Mesothelial cell of epicardium (in vitro differentiated cells): ENCODE results near the gene SPSB2. TPM values are rescaled to one million over a fixed set of nuclear protein-coding genes. Genes with fewer than 3 reads are reported as not detected.
A peak's percentile ranks its signal among the peaks of the same experiment; 100 is the strongest.

Experiments used
- DNase-seq, 2 experiments: peaks; one replicate each; pipeline ENCODE4 v3.0.0; 2021; ENCODE audit warnings: low spot score in 2 of 2; ENCODE audit not compliant: unreplicated experiment in 2 of 2
- H3K27ac Mint-ChIP-seq: 2 replicates; pipeline ENCODE4 v1.8.0; 2021; ENCODE audit warnings: mixed read lengths
- H3K27me3 Mint-ChIP-seq: 2 replicates; pipeline ENCODE4 v1.8.0; 2021; ENCODE audit warnings: low read depth, mixed read lengths
- H3K36me3 Mint-ChIP-seq: 2 replicates; pipeline ENCODE4 v1.8.0; 2021; ENCODE audit warnings: mixed read lengths
- H3K4me1 Mint-ChIP-seq: 2 replicates; pipeline ENCODE4 v1.8.0; 2021; ENCODE audit warnings: mixed read lengths
- H3K4me3 Mint-ChIP-seq: 2 replicates; pipeline ENCODE4 v1.8.0; 2021; ENCODE audit warnings: mild to moderate bottlenecking, moderate library complexity, mixed read lengths
- H3K9me3 Mint-ChIP-seq: 2 replicates; pipeline ENCODE4 v1.8.0; 2021; ENCODE audit warnings: mixed read lengths
- total RNA-seq: library from RNA; stranded (reverse); gene quantifications from 3 replicates; pipeline ENCODE4 v1.2.1, GENCODE V29; 2021
- TF ChIP-seq, protein P1 (sequence below): fragments of 200-600 bp; sonication (generic); IDR thresholded peaks from one replicate; pipeline ENCODE4 v1.5.0; 2021; ENCODE audit warnings: antibody characterized with exemption; ENCODE audit not compliant: unreplicated experiment

SPSB2 gene
- total RNA-seq, 1 donor from 2014 or later: 2.9 TPM

DNA sequence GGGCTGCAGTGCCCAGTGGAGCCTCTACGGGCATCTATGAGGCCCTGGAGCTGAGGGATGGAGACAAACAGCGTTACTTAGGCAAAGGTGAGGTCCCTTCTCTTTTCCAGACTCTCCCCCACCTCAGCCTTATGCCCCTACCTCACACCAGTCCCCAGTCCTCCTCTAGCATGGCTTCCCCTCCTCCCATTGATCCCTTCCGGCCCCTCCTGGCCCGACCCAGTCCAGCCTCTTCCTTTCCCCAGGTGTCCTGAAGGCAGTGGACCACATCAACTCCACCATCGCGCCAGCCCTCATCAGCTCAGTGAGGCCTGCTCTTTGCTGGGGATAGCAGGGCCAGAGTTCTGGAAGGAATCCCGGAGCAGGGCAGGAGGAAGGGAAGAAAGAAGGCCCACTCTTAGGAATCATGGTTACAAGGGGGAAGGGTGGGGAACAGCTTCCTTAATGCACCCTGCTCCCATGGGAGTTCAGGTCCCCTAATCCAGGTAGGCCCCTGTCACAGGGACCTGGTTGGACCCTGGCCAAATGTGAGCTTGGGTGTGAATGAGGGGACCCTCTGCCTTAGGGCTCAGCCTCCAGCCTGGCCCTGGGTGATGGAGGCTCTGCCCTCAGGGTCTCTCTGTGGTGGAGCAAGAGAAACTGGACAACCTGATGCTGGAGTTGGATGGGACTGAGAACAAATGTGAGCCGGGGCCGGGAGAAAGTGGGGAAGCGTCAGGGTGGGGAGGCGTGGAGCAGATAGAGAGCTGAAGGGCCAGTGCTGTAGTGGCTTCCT, 43.5 kb upstream of the SPSB2 start:
- Mint-ChIP-seq H3K27ac (no peak overlapping the region), H3K4me3 (no peak overlapping the region), H3K4me1 (peaks cover 20% of the 10 kb centered on the region), H3K27me3 (peaks cover 46% of the 10 kb centered on the region), H3K36me3 (peaks cover 6% of the 10 kb centered on the region), H3K9me3 (no peaks in the 10 kb centered on the region)
- TF ChIP-seq, protein P1, sequence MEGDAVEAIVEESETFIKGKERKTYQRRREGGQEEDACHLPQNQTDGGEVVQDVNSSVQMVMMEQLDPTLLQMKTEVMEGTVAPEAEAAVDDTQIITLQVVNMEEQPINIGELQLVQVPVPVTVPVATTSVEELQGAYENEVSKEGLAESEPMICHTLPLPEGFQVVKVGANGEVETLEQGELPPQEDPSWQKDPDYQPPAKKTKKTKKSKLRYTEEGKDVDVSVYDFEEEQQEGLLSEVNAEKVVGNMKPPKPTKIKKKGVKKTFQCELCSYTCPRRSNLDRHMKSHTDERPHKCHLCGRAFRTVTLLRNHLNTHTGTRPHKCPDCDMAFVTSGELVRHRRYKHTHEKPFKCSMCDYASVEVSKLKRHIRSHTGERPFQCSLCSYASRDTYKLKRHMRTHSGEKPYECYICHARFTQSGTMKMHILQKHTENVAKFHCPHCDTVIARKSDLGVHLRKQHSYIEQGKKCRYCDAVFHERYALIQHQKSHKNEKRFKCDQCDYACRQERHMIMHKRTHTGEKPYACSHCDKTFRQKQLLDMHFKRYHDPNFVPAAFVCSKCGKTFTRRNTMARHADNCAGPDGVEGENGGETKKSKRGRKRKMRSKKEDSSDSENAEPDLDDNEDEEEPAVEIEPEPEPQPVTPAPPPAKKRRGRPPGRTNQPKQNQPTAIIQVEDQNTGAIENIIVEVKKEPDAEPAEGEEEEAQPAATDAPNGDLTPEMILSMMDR: no peak
- no peak for DNase-seq

DNA sequence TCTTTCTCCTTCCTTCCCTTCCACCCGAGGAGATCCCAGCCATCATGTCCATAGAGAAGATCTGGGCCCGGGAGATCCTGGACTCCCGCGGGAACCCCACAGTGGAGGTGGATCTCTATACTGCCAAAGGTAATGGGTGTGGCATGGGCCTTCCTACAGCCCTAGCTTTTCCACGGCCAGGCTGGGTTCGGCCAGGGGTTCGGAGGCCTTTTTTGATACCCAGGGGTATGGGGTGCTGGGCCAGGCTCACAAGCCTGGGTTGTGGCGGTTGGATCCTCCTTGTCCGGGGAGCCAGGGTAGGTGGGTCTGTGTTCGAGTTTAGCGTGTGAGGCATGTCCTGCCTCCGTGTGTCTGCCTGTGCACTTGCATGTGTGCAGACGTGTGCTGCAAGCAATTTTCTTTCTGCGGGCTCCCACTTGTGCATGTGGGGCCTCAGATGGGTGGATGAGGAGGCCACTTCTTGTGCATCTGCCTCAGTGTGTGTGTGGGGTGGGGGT, 42.7 kb upstream of the SPSB2 start:
- DNase-seq: no peak
- Mint-ChIP-seq H3K4me1 (peaks cover 20% of the 10 kb centered on the region), H3K4me3 (peak overlapping the region; percentile 82), H3K27me3 (peaks cover 53% of the 10 kb centered on the region), H3K36me3 (peaks cover 6% of the 10 kb centered on the region), H3K27ac (no peak overlapping the region), H3K9me3 (no peaks in the 10 kb centered on the region)
- TF ChIP-seq, protein P1: no peak

DNA sequence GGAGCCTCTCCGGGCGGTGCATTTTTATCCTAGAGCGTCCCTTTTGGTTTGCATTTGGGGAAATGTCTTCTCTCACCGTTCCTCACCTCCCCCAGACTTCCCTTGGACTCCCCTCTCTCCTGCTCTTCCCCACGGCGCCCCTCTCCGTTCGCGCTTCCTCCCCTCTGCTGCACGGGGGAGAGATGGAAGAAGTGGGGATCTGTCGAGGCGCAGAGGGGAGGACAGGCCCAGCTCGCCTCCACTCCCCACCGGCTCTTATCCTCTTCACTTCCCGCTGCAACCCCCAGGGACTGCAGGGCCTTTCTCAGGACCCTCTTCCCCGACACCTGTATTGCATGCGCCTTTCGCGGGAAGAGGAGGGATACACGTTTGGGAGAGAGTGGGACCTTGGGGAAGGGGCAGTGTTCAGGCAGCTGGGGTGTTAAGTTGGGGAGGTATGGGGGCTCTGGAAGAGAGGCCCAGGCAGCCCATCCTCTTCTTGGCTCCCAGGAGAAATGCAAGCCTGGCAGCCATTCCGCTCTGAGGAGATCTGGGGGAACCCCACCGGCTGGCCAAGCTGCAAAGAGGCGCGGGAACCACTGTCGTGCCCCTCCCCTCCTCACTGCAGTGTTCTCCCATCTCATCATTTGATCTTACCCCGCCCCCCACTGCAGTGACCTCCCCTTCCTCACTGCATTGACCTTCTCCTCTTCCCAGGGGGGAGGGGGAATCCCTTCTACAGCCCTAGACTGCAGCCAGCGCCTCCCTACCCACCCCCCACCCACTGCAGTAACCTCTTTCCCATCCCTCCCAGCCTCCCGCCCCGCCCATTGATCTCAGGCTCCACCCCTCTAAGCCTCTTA, 42.1 kb upstream of the SPSB2 start:
- TF ChIP-seq, protein P1: no peak
- no peak for DNase-seq
- peak overlapping the region; percentile 82 for H3K4me3 Mint-ChIP-seq
- H3K9me3 Mint-ChIP-seq: no peaks in the 10 kb centered on the region
- peak overlapping the region; percentile 36 for H3K27ac Mint-ChIP-seq
- peaks cover 20% of the 10 kb centered on the region for H3K4me1 Mint-ChIP-seq
- H3K27me3 Mint-ChIP-seq: peaks cover 54% of the 10 kb centered on the region
- peaks cover 6% of the 10 kb centered on the region for H3K36me3 Mint-ChIP-seq

DNA sequence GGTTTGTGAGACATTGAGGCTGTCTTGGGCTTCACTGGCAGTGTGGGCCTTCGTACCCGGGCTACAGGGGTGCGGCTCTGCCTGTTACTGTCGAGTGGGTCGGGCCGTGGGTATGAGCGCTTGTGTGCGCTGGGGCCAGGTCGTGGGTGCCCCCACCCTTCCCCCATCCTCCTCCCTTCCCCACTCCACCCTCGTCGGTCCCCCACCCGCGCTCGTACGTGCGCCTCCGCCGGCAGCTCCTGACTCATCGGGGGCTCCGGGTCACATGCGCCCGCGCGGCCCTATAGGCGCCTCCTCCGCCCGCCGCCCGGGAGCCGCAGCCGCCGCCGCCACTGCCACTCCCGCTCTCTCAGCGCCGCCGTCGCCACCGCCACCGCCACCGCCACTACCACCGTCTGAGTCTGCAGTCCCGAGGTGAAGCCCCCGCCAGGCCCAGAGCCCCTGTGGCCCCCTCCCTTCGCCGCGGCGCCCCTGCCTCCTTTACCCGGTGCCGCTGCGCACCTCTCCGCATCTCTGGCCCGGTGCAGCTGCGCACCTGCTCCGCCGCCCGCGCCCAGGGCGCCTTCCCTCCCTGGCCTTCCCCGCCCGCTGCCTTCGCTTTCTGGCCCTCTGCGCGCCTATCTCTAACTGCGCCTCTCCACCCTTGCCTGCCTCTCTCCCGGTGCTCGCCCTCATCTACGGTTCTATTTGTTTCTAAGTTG, 41.3 kb upstream of the SPSB2 start, which contains the start of gene ENO2:
Gene ENO2 (plus strand): TSS at position 335 of the 701 bp plus-strand sequence. CDS start 1,253 bp downstream, outside the sequence.
- H3K27me3 Mint-ChIP-seq: peaks cover 54% of the 10 kb centered on the region
- DNase-seq: peak in 1 of 2 experiments; percentile 71
- H3K36me3 Mint-ChIP-seq: peaks cover 2% of the 10 kb centered on the region
- TF ChIP-seq, protein P1: no peak
- peak within 1 kb of the TSS; percentile 82 for H3K4me3 Mint-ChIP-seq
- peaks cover 20% of the 10 kb centered on the region for H3K4me1 Mint-ChIP-seq
- no peaks in the 10 kb centered on the region for H3K9me3 Mint-ChIP-seq
- peak within 1 kb of the TSS; percentile 36 for H3K27ac Mint-ChIP-seq
